Smooth muscle cell of bladder (primary cell): ENCODE measurements around the gene SLC30A9. TPM values are rescaled to one million over a fixed set of nuclear protein-coding genes. Genes with fewer than 3 reads are reported as not detected.

Source experiments
- total RNA-seq: library from RNA; depleted of rRNA; stranded (reverse); fragments of >200 nt; gene quantifications from 2 replicates; pipeline ENCODE4 v1.2.3, GENCODE V29; 2014

The SLC30A9 gene
- 49.8 and 56.7 TPM in 2 replicates for total RNA-seq

DNA sequence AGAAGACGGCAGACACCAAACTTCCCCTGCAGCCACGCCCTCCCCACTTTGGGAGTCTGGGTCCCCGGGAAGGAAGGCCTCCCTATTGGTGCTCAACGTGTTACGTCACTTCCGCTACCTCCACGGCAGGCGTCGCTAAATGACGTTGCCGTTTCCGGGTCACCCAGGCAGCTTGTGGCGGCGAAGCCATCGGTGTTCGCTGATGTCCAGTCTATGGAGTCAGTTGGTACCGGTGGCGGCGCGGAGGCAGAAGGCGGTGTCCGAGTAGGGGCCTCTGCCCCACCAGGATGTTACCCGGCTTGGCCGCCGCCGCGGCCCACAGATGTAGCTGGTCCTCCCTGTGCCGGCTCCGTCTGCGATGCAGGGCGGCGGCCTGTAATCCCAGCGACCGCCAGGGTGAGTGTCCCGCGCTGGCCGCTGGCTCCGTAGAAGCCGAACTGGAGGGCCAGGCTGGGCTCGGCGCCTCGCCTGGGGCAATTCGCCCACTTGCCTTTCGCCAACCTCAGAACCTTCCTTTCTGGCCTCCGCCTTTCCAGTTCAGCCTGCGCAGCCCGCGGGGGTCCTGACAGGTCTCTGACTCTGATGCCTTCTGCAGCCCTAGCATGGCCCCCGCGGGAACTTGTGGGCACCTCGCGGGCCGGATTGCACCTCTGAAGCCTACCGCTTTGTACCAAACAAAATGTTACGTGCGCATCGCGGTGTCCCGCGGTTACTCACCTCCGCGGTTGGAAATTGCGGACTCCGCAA lies at the start of gene SLC30A9:
Gene SLC30A9 (plus strand): TSS at position 166 of the 747 bp plus-strand sequence. CDS start 122 bp downstream, at position 288.

DNA sequence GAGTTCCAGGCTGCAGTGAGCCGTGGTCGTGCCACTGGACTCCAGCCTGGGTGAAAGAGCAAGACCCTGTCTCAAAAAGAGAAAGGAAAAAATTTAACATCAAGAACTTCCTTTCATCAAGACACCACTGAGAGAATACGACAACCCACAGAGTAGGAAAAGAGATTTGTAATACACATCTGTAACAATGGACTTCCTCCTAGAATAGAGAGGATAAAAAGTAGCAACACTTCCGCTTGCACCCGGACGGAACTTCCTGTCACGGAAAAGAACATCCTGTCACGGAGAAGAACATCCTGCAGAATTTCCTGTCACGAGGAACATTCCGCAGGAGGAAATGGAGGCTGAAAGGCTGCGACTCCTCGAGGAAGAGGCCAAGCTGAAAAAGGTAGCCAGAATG lies 8.9 kb upstream of the SLC30A9 start, which contains the start of gene DCAF4L1:
Gene DCAF4L1 (plus strand): TSS at position 301 of the 400 bp plus-strand sequence. CDS start 37 bp downstream, at position 338.

Other genes starting within 250 kb of the SLC30A9 start
- gene PHOX2B, start 241.8 kb upstream of the SLC30A9 start, total RNA-seq: not detected in 2 replicates
- 28.0 and 40.7 TPM in 2 replicates for gene TMEM33, start 55.1 kb upstream of the SLC30A9 start, total RNA-seq
- under 0.01 and 0.09 TPM in 2 replicates for gene DCAF4L1, start 8.8 kb upstream of the SLC30A9 start, total RNA-seq
- gene BEND4, start 162.1 kb downstream of the SLC30A9 start, total RNA-seq: 0.09 TPM in 1 of 2 replicates, not detected in the other